CD4-positive, alpha-beta T cell treated with Interleukin-15 for 4 hours (primary cell): ENCODE measurements around the gene ADAM12.

Experiments used
- DNase-seq: peaks from one replicate; pipeline ENCODE4 v3.0.0-alpha.2; 2020; ENCODE audit warnings: low spot score

ADAM12 gene

GRCh38 chr10:126235091-126235978, 152.9 kb downstream of the ADAM12 start:
- DNase-seq: no peak

GRCh38 chr10:126234630-126235029, 153.6 kb downstream of the ADAM12 start:
- DNase-seq: no peak

- no peak for DNase-seq
Observed at GRCh38 chr10:126233182-126234148, 154.8 kb downstream of the ADAM12 start.

GRCh38 chr10:126230587-126230986, 157.7 kb downstream of the ADAM12 start:
- DNase-seq: no peak

- DNase-seq: no peak
Observed at GRCh38 chr10:126229686-126230085, 158.6 kb downstream of the ADAM12 start.

GRCh38 chr10:126227762-126228134, 160.5 kb downstream of the ADAM12 start:
- DNase-seq: no peak

GRCh38 chr10:126226988-126227761, 161.1 kb downstream of the ADAM12 start:
- no peak for DNase-seq

- DNase-seq: no peak
Observed at GRCh38 chr10:126226205-126226604, 162.1 kb downstream of the ADAM12 start.

GRCh38 chr10:126225672-126226008, 162.6 kb downstream of the ADAM12 start:
- DNase-seq: no peak

GRCh38 chr10:126224967-126225671, 163.2 kb downstream of the ADAM12 start:
- DNase-seq: no peak

- no peak for DNase-seq
Observed at GRCh38 chr10:126223512-126224067, 164.7 kb downstream of the ADAM12 start.

- DNase-seq: no peak
Observed at GRCh38 chr10:126222736-126223511, 165.4 kb downstream of the ADAM12 start.

- no peak for DNase-seq
Observed at GRCh38 chr10:126221874-126222273, 166.4 kb downstream of the ADAM12 start.

GRCh38 chr10:126218778-126219649, 169.3 kb downstream of the ADAM12 start:
- DNase-seq: no peak

- no peak for DNase-seq
Observed at GRCh38 chr10:126218174-126218573, 170.1 kb downstream of the ADAM12 start.

GRCh38 chr10:126216632-126216961, 171.7 kb downstream of the ADAM12 start:
- no peak for DNase-seq

- no peak for DNase-seq
Observed at GRCh38 chr10:126215746-126216631, 172.3 kb downstream of the ADAM12 start.

- DNase-seq: no peak
Observed at GRCh38 chr10:126214679-126215078, 173.6 kb downstream of the ADAM12 start.
